HEK293 (cell line): ENCODE measurements around the gene LDLRAD4.

ENCODE experiments used
- CTCF ChIA-PET: fragments of 350-600 bp; formaldehyde crosslinking; extraction: SDS; loops from one replicate; lab custom pipeline; 2021; ENCODE audit warnings: antibody characterized with exemption; lab: Yijun Ruan, JAX
- POLR2A ChIA-PET: fragments of 300-600 bp; formaldehyde crosslinking; extraction: SDS; loops from one replicate; lab custom pipeline; 2020; ENCODE audit warnings: antibody characterized with exemption, inconsistent platforms; lab: Yijun Ruan, JAX
- H3K27ac ChIP-seq: fragments of 200-500 bp; sonication (Bioruptor generic); 2 replicates; pipeline ENCODE4 v1.5.1; 2014; ENCODE audit warnings: low read depth, low read length, control low read depth, inconsistent platforms; ENCODE audit errors: extremely low read depth
- H3K36me3 ChIP-seq, 2 experiments: fragments of 200-500 bp in 1 of 2; sonication (Bioruptor generic) in 1 of 2; 1 replicate in 1 of 2; 2 replicates in 1 of 2; pipeline ENCODE4 v1.5.1; 2014 to 2017; ENCODE audit warnings: inconsistent platforms in 2 of 2, low read length in 2 of 2; ENCODE audit not compliant: control insufficient read depth in 2 of 2, insufficient read depth in 1 of 2
- H3K4me1 ChIP-seq: fragments of 200-500 bp; sonication (Bioruptor generic); 2 replicates; pipeline ENCODE4 v1.5.1; 2014; ENCODE audit warnings: mild to moderate bottlenecking, low read length, inconsistent platforms; ENCODE audit not compliant: control insufficient read depth, insufficient read depth
- H3K4me3 ChIP-seq: 2 replicates; pipeline ENCODE4 v1.5.1; 2011; ENCODE audit warnings: low read depth, mild to moderate bottlenecking, control low read depth, low read length, moderate library complexity
- H3K9me3 ChIP-seq: fragments of 200-500 bp; sonication (Bioruptor generic); 2 replicates; pipeline ENCODE4 v1.5.1; 2014; ENCODE audit warnings: low read depth, low read length, inconsistent platforms; ENCODE audit not compliant: control insufficient read depth, insufficient read depth
- GLIS1 ChIP-seq: fragments of 450-650 bp; formaldehyde crosslinking; IDR thresholded peaks from 2 replicates; pipeline ENCODE4 v1.5.1; 2016; ENCODE audit warnings: missing biosample characterization, missing genetic modification characterization
- HOXA7 ChIP-seq: sonication (generic); formaldehyde crosslinking; IDR thresholded peaks from 2 replicates; pipeline ENCODE4 v1.8.1; 2022; ENCODE audit warnings: missing genetic modification reagents, borderline replicate concordance
- IKZF3 ChIP-seq: fragments of 450-650 bp; IDR thresholded peaks from 2 replicates; pipeline ENCODE4 v1.5.0; 2018; ENCODE audit warnings: missing biosample characterization, mild to moderate bottlenecking, missing genetic modification characterization, moderate library complexity
- KLF1 ChIP-seq: fragments of 450-650 bp; formaldehyde crosslinking; IDR thresholded peaks from 2 replicates; pipeline ENCODE4 v1.5.1; 2016; ENCODE audit warnings: missing biosample characterization, missing genetic modification characterization
- KLF10 ChIP-seq: fragments of 450-650 bp; IDR thresholded peaks from 2 replicates; pipeline ENCODE4 v1.5.1; 2018; ENCODE audit warnings: missing biosample characterization, mild to moderate bottlenecking, missing genetic modification characterization
- MEIS1 ChIP-seq: sonication (generic); formaldehyde crosslinking; IDR thresholded peaks from 2 replicates; pipeline ENCODE4 v1.8.1; 2022; ENCODE audit warnings: missing genetic modification reagents, mild to moderate bottlenecking, borderline replicate concordance
- REPIN1 ChIP-seq: fragments of 450-650 bp; formaldehyde crosslinking; IDR thresholded peaks from 2 replicates; pipeline ENCODE4 v1.5.1; 2017; ENCODE audit warnings: missing biosample characterization, missing genetic modification characterization, low read depth
- SP7 ChIP-seq: fragments of 450-650 bp; formaldehyde crosslinking; IDR thresholded peaks from 2 replicates; pipeline ENCODE4 v1.5.1; 2016; ENCODE audit warnings: missing biosample characterization, missing genetic modification characterization
- TCF7L2 ChIP-seq: IDR thresholded peaks from 2 replicates; pipeline ENCODE4 v1.6.1; 2011; ENCODE audit warnings: low read depth, mild to moderate bottlenecking, inconsistent platforms, low read length, moderate library complexity, borderline replicate concordance
- ZEB2 ChIP-seq: fragments of 450-650 bp; formaldehyde crosslinking; IDR thresholded peaks from 2 replicates; pipeline ENCODE4 v1.5.1; 2016; ENCODE audit warnings: missing biosample characterization, missing genetic modification characterization
- ZNF112 ChIP-seq: fragments of 450-650 bp; formaldehyde crosslinking; IDR thresholded peaks from 2 replicates; pipeline ENCODE4 v1.5.0; 2017; ENCODE audit warnings: missing biosample characterization, missing genetic modification characterization
- ZNF140 ChIP-seq: fragments of 450-650 bp; formaldehyde crosslinking; IDR thresholded peaks from 2 replicates; pipeline ENCODE4 v1.5.1; 2016; ENCODE audit warnings: missing biosample characterization, missing genetic modification characterization
- ZNF146 ChIP-seq: fragments of 450-650 bp; formaldehyde crosslinking; IDR thresholded peaks from 2 replicates; pipeline ENCODE4 v1.5.1; 2016; ENCODE audit warnings: missing biosample characterization, missing genetic modification characterization
- ZNF16 ChIP-seq: fragments of 450-650 bp; formaldehyde crosslinking; IDR thresholded peaks from 2 replicates; pipeline ENCODE4 v1.5.1; 2016; ENCODE audit warnings: low read depth, missing biosample characterization, missing genetic modification characterization
- ZNF169 ChIP-seq: fragments of 450-650 bp; formaldehyde crosslinking; IDR thresholded peaks from 2 replicates; pipeline ENCODE4 v1.5.1; 2016; ENCODE audit warnings: missing biosample characterization, missing genetic modification characterization
- ZNF2 ChIP-seq: fragments of 450-650 bp; formaldehyde crosslinking; IDR thresholded peaks from 2 replicates; pipeline ENCODE4 v1.5.1; 2016; ENCODE audit warnings: missing biosample characterization, missing genetic modification characterization
- ZNF266 ChIP-seq: fragments of 450-650 bp; formaldehyde crosslinking; IDR thresholded peaks from 2 replicates; pipeline ENCODE4 v1.5.1; 2016; ENCODE audit warnings: missing biosample characterization, missing genetic modification characterization, low read depth
- ZNF311 ChIP-seq: fragments of 450-650 bp; formaldehyde crosslinking; IDR thresholded peaks from 2 replicates; pipeline ENCODE4 v1.5.1; 2017; ENCODE audit warnings: missing biosample characterization, missing genetic modification characterization, borderline replicate concordance
- ZNF366 ChIP-seq: fragments of 450-650 bp; formaldehyde crosslinking; conservative IDR thresholded peaks from 2 replicates; pipeline ENCODE4 v1.5.1; 2016; ENCODE audit warnings: missing biosample characterization, missing genetic modification characterization
- ZNF416 ChIP-seq: fragments of 450-650 bp; formaldehyde crosslinking; IDR thresholded peaks from 2 replicates; pipeline ENCODE4 v1.5.1; 2016; ENCODE audit warnings: missing biosample characterization, missing genetic modification characterization
- ZNF48 ChIP-seq: fragments of 450-650 bp; formaldehyde crosslinking; IDR thresholded peaks from 2 replicates; pipeline ENCODE4 v1.5.1; 2016; ENCODE audit warnings: missing biosample characterization, missing genetic modification characterization
- ZNF510 ChIP-seq: fragments of 450-650 bp; formaldehyde crosslinking; IDR thresholded peaks from 2 replicates; pipeline ENCODE4 v1.5.1; 2018; ENCODE audit warnings: mild to moderate bottlenecking, missing genetic modification characterization, missing biosample characterization; ENCODE audit not compliant: insufficient replicate concordance
- ZNF530 ChIP-seq: fragments of 450-650 bp; formaldehyde crosslinking; IDR thresholded peaks from 2 replicates; pipeline ENCODE4 v1.5.1; 2016; ENCODE audit warnings: low read depth, missing biosample characterization, missing genetic modification characterization
- ZNF548 ChIP-seq: fragments of 450-650 bp; formaldehyde crosslinking; IDR thresholded peaks from 2 replicates; pipeline ENCODE4 v1.5.1; 2016; ENCODE audit warnings: missing biosample characterization, missing genetic modification characterization
- ZNF629 ChIP-seq: fragments of 450-650 bp; formaldehyde crosslinking; IDR thresholded peaks from 2 replicates; pipeline ENCODE4 v1.5.1; 2017; ENCODE audit warnings: missing biosample characterization, missing genetic modification characterization
- ZNF785 ChIP-seq: fragments of 450-650 bp; formaldehyde crosslinking; IDR thresholded peaks from 2 replicates; pipeline ENCODE4 v1.5.1; 2016; ENCODE audit warnings: missing biosample characterization, missing genetic modification characterization
- TF ChIP-seq, protein P1 (sequence below): fragments of 450-650 bp; formaldehyde crosslinking; IDR thresholded peaks from 2 replicates; pipeline ENCODE4 v1.5.1; 2016; ENCODE audit warnings: missing biosample characterization, missing genetic modification characterization
- TF ChIP-seq, protein P2 (sequence below): fragments of 450-650 bp; formaldehyde crosslinking; IDR thresholded peaks from 2 replicates; pipeline ENCODE4 v1.5.1; 2016; ENCODE audit warnings: missing biosample characterization, missing genetic modification characterization

LDLRAD4 gene

DNA sequence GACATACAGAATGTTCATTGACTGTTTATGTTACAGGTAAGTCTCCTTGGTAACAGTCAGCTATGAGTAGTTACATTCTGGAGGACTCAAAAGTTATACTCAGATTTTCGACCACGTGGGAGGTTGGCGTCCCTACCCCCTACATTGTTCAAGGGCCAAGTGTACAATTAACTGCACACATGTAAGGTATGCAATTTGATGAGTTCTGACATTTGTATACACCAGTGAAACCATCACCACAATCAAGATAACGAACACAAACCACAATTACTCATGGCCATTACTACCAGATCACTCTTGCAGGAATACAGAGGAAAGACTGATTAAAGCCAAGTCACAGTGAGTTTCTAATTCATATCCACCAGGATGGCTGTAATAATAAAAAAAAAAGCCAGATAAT lies 39.6 kb upstream of the LDLRAD4 start:
- CTCF ChIA-PET: interaction anchor here (1.1 to 1.6 kb wide), 2 partner anchors 19 to 21 kb away, joined by 3 to 5 read pairs; no protein-coding TSS in a partner anchor
- H3K36me3 ChIP-seq: no peaks in the 10 kb centered on the region
- no peaks in the 10 kb centered on the region for H3K4me1 ChIP-seq
- TF ChIP-seq ZNF629 (tag by site-specific recombination) (no peak), GLIS1 (tag by site-specific recombination) (peak; percentile 69)
- POLR2A ChIA-PET: no interaction called here
- H3K4me3 ChIP-seq: no peak overlapping the region
- H3K27ac ChIP-seq: no peak overlapping the region
- H3K9me3 ChIP-seq: no peaks in the 10 kb centered on the region

DNA sequence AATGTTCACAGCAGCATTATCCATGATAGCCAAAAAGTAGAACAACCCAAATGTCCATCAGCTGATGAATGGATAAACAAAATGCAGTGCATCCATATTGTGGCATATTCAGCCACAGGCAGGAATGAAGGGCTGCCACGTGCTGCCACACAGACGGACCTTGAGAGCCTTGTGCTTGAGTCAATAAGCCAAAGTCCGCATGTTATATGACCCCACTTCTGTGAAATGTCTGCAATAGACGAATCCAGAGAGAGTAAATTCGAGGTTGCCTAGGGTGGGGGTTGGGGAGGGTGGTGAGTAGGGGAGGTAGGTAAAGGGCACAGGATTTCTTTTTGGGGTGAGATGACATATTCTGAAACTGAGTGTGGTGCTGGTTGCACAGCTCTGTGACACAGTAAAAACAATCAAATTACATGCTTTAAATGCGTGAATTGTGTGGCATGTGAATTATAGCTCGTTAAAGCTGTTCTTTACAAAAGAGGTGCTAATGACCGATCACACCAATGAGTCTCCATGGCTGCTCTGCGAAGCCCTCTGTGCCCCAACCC lies 38.9 kb upstream of the LDLRAD4 start:
- Histone ChIP-seq H3K9me3 (no peaks in the 10 kb centered on the region), H3K4me1 (no peaks in the 10 kb centered on the region), H3K27ac (no peak overlapping the region), H3K4me3 (no peak overlapping the region), H3K36me3 (no peaks in the 10 kb centered on the region)
- TF ChIP-seq IKZF3 (tag by site-specific recombination) (no peak), TCF7L2 (no peak), ZNF548 (no peak), ZNF140 (tag by site-specific recombination) (no peak), MEIS1 (CRISPR knock-in tag) (no peak), ZEB2 (tag by site-specific recombination) (no peak), KLF10 (tag by site-specific recombination) (no peak), ZNF785 (tag by site-specific recombination) (no peak), ZNF16 (tag by site-specific recombination) (no peak), REPIN1 (tag by site-specific recombination) (no peak), ZNF366 (tag by site-specific recombination) (no peak)
- TF ChIP-seq, protein P1, sequence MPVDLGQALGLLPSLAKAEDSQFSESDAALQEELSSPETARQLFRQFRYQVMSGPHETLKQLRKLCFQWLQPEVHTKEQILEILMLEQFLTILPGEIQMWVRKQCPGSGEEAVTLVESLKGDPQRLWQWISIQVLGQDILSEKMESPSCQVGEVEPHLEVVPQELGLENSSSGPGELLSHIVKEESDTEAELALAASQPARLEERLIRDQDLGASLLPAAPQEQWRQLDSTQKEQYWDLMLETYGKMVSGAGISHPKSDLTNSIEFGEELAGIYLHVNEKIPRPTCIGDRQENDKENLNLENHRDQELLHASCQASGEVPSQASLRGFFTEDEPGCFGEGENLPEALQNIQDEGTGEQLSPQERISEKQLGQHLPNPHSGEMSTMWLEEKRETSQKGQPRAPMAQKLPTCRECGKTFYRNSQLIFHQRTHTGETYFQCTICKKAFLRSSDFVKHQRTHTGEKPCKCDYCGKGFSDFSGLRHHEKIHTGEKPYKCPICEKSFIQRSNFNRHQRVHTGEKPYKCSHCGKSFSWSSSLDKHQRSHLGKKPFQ (tag by site-specific recombination): no peak
- ChIA-PET POLR2A (no interaction called here), CTCF (interaction anchor here (1.1 kb wide), 2 partner anchors 9 to 21 kb away, joined by 3 to 4 read pairs; no protein-coding TSS in a partner anchor)

DNA sequence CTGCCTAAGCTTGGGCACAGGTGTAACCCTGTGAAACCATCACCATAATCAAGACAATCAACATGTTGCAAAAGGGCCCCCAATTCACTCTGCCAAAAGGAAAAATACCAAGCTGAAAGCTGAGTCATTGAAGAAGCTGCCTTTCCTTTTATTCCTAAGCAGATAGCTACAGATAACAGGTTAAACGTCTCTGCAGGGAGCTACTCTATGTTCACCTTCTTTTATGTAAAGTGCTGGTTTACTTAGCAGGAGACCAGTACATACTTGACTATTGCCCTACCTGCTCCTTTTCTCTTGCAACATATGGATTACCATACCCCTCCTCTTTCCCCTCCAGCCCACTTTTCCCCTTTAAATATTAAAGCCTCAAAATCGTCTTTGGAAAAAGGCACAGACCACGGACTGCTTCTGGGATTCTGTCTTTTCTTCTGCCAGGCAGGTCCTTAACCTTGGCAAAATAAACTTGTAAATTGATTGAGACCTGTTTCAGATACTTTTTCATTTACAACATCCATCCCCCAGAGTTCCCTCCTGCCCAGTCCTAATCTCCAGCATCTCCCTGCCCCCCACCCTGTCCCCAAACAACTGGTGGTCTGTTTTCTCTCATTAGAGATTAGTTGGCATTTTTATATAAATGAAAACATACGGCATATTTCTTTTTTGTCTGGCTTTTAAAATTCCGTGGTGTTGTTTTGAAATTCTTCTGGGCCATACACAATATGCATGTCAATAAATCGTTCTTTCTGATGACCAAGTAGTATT lies 37.8 kb upstream of the LDLRAD4 start:
- Histone ChIP-seq H3K4me3 (no peak overlapping the region), H3K27ac (no peak overlapping the region), H3K36me3 (no peaks in the 10 kb centered on the region), H3K4me1 (no peaks in the 10 kb centered on the region), H3K9me3 (no peaks in the 10 kb centered on the region)
- ChIA-PET POLR2A (no interaction called here), CTCF (interaction anchor here (0.7 to 1.4 kb wide), 4 partner anchors 8 to 22 kb away, joined by 3 to 5 read pairs (median 4); no protein-coding TSS in a partner anchor)
- TF ChIP-seq, protein P2, sequence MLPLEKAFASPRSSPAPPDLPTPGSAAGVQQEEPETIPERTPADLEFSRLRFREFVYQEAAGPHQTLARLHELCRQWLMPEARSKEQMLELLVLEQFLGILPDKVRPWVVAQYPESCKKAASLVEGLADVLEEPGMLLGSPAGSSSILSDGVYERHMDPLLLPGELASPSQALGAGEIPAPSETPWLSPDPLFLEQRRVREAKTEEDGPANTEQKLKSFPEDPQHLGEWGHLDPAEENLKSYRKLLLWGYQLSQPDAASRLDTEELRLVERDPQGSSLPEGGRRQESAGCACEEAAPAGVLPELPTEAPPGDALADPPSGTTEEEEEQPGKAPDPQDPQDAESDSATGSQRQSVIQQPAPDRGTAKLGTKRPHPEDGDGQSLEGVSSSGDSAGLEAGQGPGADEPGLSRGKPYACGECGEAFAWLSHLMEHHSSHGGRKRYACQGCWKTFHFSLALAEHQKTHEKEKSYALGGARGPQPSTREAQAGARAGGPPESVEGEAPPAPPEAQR (tag by site-specific recombination): no peak
- TF ChIP-seq SP7 (tag by site-specific recombination) (no peak), ZNF510 (no peak), ZNF48 (tag by site-specific recombination) (no peak), ZNF266 (tag by site-specific recombination) (no peak), ZNF2 (tag by site-specific recombination) (no peak), ZNF311 (no peak), ZNF112 (tag by site-specific recombination) (no peak), HOXA7 (CRISPR knock-in tag) (no peak), KLF1 (tag by site-specific recombination) (no peak), ZNF785 (tag by site-specific recombination) (no peak), ZNF416 (no peak), ZNF530 (no peak), ZNF169 (no peak), ZNF146 (tag by site-specific recombination) (no peak)
